Stimulated activated CD8-positive, alpha-beta memory T cell treated with anti-CD3 and anti-CD28 coated beads, Interleukin-2, amount 100 ng/mL, for 48 hours (primary cell): ENCODE measurements around the gene MUSTN1.

ENCODE experiments used
- DNase-seq, 2 donors: peaks; one replicate each; pipeline ENCODE4 v3.0.0-alpha.2; 2020; ENCODE audit warnings: low read depth in 2 of 2

Gene MUSTN1

DNA sequence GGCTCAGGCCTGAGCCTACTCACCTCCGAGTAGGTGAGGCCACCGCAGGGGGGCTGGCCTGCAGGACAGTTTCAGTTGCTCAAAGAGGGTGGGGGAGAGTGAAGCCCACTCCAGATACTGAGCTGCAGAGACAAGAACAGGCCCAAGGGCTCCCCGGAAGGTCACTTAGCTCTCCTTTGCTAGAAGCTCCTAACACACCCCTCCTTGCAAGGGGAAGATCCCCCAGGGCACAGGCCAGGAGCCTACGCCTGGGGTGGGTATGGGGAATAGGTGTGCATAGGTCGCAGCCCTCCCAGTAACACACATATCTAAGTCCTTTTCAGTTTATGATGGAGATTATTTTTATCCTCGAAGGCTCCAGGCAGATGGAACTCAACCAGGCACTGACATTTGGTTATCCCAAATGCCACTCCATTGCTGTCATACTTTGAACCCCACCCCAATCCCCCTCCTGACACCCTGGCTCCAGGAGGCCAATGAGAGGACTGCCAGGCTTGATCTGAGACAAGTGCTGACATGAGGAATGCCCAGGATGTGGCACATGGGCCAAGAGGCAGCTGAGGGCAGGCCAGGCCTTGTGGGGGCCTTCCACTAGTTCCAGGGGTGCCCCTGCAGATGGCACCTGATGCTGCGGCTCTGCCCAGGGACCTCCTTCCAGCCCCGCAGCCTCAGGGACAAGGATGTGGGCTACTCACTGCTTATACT lies 1.1 kb upstream of the MUSTN1 start:
- DNase-seq, result no peak

DNA sequence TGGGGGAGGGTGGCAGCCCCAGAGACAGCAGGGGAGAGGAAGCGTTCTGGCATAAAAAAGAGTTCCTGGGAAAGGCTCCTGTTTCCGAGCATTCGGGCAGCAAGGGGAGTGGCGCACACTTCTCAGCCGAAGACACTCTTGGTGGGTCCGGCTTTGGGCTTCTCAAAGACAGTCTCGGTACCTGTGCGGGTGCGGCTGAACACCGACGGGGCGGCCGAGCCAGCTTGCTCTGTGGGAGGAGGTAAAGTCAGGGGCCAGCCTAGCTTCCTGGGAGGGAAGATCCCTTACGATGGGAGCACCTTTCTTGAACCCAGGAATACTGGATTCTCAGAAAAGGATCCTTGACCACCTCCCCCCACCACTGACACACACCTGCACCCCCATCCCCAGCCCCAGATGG lies 1.6 kb downstream of the MUSTN1 start:
- DNase-seq, result no peak

DNA sequence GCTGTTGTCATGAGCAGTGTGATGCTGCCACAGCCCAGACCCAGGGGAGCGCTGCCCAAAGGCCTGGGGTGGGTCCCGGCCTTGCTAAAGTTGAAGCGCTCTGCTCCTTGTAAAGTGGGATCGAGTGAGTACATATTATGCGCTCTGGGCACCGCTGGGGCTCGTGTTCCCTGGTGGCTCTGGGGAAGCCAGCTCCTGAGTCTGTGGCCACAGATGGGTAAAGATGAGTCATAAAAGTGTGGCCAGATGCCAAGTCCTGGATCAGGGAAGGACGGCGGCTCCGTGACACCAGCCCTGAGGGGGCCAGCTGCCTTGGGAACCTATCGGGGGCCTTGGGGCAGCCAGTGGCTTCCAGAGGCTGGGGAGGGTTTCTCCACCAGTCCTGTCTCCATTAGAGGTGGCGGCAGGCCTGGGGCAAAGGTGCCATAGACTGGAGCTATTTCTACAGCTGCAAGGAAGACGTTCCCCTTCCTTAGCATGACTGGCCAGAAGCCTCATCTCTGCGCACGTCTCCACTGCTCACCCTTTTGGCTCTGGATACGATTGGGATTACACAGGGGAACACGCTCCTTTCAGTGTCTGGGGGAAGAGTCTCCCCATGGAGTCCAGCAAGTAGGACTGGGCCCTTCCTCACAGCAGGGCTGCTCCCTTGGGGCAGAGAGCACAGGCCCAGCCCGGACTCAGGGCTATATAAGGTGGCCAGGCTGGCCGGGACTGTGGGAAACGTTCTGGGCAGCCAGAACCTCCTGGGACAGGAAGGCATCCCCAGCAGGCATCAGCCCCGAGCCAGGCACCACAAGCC lies 3.1 kb downstream of the MUSTN1 start:
- DNase-seq, result no peak

GRCh38 chr3:52830535-52831258 lies 4.1 kb downstream of the MUSTN1 start, which contains the start of gene ITIH4:
TSS of gene ITIH4 (minus strand) at chr3:52830672. CDS start at chr3:52830642, 30 bp downstream.
- no peak for DNase-seq

GRCh38 chr3:52829906-52830463 lies 4.8 kb downstream of the MUSTN1 start:
- DNase-seq, result no peak

- DNase-seq, result no peak
Measured at GRCh38 chr3:52829482-52829881, 5.3 kb downstream of the MUSTN1 start.

DNA sequence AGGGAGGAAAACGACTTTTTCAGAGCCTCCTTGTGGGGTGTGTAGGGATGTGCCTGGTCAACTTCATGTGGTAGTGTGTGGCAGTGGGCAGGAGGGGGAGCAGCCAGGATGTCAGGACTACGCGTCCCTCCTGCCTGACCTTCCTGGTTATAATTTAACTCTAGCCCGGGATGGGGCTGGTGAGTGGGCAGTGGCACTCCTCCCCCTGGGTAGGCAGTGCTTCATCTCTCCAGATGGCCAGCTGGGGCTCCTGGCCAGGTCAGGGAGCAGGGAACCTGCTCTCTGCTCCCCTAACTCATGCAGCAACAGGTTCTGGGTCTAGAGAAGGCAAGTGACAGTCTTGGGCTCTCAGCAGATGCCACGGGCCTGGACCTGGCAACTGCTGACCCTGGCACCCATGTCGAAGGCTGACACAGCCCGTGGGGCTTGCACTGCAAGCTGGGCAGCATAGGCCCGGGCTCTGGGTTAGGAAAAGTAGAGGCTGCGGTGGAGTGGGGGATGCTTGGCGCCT lies 6.9 kb downstream of the MUSTN1 start:
- no peak for DNase-seq

DNA sequence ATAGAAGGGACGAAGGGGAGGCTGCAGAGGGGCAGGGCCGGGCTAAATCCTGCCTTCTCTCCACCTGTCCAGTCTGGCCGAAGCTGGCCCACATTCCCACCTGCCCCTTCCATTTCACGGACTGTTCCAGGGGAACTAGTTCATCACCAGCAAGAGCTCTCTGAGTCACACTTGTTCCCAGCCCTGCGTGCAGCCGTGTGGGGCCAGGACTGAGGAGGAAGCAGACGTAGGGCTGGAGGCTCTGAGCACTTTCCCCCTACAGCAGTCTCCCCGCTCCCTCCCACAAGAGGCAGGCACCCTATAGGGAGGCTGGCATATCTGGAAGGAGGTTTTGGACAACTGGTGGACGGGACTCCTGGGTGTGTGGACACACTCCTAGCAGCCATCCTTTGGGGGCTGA lies 7.4 kb downstream of the MUSTN1 start:
- no peak for DNase-seq

DNA sequence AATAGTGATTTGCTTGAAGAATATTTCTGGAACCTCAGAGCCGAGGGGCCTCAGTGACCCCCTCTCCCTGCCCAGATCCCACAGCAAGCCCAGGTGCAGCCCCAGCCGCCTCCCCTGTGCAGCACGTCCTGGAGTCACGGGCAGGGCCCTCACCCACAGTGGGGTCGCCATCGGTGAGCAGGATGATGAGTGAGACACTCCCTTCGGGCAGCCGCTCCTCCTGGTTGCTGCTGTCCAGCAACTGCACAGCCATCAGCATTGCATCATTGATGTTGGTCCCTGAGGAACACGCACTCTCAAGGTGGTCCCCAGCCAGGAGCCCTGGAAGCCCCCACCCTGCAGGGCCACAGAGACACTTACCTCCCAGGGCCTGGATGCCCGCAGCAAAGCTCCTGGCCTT lies 10.8 kb downstream of the MUSTN1 start:
- DNase-seq, result no peak

- DNase-seq, result no peak
Measured at GRCh38 chr3:52822363-52822762, 12.5 kb downstream of the MUSTN1 start.

DNA sequence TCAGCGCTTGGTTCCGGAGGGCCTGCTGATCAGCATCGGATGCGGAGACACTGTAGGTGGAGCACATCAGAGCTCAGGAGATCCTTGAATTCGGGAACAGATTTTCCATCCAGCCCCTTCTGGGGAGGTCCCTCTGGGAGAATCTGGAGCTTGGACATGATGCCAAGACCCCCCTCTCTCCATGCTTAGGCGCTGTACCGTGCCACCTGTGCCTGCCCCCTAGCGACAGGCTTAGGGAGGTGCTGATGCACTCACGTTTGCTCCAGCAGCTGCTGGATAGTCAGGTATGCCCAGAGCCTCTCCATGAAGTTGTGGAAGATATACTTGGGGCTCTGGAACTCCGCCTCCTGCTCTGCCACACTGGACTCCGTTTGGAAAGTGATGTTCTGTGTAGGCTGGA lies 14.1 kb downstream of the MUSTN1 start:
- DNase-seq, result peak in 1 of 2 donors; percentile 7

- DNase-seq, result no peak
Measured at GRCh38 chr3:52819936-52820335, 14.9 kb downstream of the MUSTN1 start.

DNA sequence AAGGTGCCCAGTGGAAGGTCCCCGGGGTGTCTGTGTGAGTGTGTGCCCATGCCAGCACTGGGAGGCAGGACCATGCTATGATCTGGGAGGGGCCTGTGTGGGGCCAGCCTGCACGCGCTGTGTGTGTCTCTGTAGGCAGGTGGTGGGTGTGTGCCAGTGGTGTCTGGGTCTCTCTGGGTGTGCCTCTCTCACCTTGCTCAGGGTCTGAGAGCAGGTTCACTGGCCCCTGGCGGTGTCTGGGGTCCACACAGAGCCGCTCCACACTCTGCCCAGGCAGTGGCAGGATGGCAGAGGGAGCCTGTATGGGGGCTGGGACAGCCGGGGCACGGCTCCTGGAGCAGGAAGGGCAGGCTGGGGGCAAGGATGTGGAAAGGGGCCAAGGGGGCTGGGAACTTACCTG lies 17.0 kb downstream of the MUSTN1 start:
- no peak for DNase-seq

GRCh38 chr3:52817221-52817620 lies 17.6 kb downstream of the MUSTN1 start:
- no peak for DNase-seq

DNA sequence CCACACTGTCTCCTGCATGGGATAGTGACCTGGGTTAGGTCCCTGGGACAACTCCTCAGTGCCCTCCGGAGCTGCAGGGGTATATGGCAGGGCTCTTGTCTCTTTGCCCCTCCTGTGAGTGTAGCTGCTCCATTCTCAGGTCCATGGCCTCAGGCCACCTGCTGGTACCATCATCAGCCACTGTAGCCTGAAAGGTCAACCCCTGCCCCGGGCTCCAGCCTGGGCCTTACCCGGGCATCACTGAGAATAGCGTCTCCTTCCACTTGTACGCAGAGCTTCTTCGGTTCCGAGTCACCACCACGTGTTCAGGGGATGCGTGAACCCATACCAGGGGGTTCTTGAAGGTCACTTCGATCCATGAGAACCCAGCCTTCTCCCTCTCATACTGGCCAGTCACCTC lies 18.2 kb downstream of the MUSTN1 start:
- no peak for DNase-seq

GRCh38 chr3:52816199-52816598 lies 18.6 kb downstream of the MUSTN1 start:
- no peak for DNase-seq

DNA sequence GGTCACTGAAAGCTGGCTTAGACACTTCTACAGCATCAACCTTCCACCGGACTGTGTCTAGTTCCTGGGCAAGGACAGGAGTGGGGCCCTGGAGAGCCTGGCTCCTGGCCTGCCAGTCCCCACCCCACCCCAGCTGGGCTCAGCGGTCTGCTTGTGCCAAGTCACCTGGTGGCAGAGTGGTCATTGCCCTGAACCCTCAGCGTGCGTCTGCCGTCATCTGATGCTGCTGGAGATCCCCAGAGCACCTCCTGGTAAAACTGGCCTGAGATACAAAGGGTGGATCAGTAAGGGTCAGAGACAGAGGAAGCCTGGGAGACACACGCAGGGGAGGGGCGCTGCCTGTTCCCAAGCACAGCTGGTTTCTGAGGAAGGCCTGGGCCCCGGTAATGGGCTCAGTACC lies 21.0 kb downstream of the MUSTN1 start:
- DNase-seq, result no peak

GRCh38 chr3:52811452-52812011 lies 23.3 kb downstream of the MUSTN1 start:
- no peak for DNase-seq

DNA sequence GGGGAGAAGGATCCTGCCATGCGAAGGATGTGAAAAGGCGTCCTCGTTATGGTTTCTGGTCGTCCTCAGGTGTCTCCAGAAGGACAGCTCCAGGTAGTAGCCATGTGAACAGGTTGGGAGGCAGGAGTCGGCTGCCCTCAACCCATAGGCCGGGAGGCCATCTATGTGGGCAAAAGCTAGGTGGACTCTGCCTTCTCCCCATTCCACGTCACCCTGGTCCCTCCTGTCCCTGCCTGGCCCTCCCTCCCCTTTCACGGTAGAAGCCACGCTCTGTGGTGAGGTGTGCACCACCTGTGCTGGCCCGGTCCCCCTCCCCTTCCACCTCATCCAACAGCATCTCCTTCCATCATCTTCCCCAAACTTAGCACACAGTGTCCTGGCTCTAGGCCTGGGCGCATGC lies 23.9 kb downstream of the MUSTN1 start:
- no peak for DNase-seq

GRCh38 chr3:52809662-52810377 lies 25.0 kb downstream of the MUSTN1 start:
- DNase-seq, result no peak

- no peak for DNase-seq
Measured at GRCh38 chr3:52809149-52809548, 25.7 kb downstream of the MUSTN1 start.
